Parathyroid adenoma (tissue), 2 donors: ENCODE data around the gene NRXN2.

Source experiments
- H2AFZ ChIP-seq: fragments of 300-600 bp; sonication (generic); one replicate; pipeline ENCODE4 v1.7.0; 2017; ENCODE audit warnings: antibody characterized with exemption, mild to moderate bottlenecking
- H3K27ac ChIP-seq: fragments of 300-600 bp; sonication (generic); one replicate; pipeline ENCODE4 v1.7.0; 2017
- H3K27me3 ChIP-seq: fragments of 300-600 bp; sonication (generic); one replicate; pipeline ENCODE4 v1.7.0; 2017; ENCODE audit warnings: low read length; ENCODE audit not compliant: control insufficient read depth, insufficient read depth
- H3K36me3 ChIP-seq: fragments of 300-600 bp; sonication (generic); one replicate; pipeline ENCODE4 v1.7.0; 2017; ENCODE audit warnings: low read length; ENCODE audit not compliant: control insufficient read depth, insufficient read depth
- H3K4me1 ChIP-seq: fragments of 300-600 bp; sonication (generic); one replicate; pipeline ENCODE4 v1.7.0; 2017; ENCODE audit warnings: control low read depth
- H3K4me2 ChIP-seq: fragments of 300-600 bp; sonication (generic); one replicate; pipeline ENCODE4 v1.7.0; 2017; ENCODE audit warnings: low read length
- H3K4me3 ChIP-seq: fragments of 300-600 bp; sonication (generic); one replicate; pipeline ENCODE4 v1.7.0; 2017; ENCODE audit warnings: low read depth, low read length
- H3K79me2 ChIP-seq: fragments of 300-600 bp; sonication (generic); one replicate; pipeline ENCODE4 v1.7.0; 2017; ENCODE audit warnings: control low read depth
- H3K9ac ChIP-seq: fragments of 300-600 bp; sonication (generic); one replicate; pipeline ENCODE4 v1.7.0; 2017; ENCODE audit warnings: mild to moderate bottlenecking
- H3K9me3 ChIP-seq: fragments of 300-600 bp; sonication (generic); one replicate; pipeline ENCODE4 v1.7.0; 2017; ENCODE audit warnings: low read length; ENCODE audit not compliant: control insufficient read depth
- CTCF ChIP-seq: fragments of 300-600 bp; sonication (generic); IDR thresholded peaks from one replicate; pipeline ENCODE4 v1.7.0; 2017; ENCODE audit warnings: antibody characterized with exemption, mild to moderate bottlenecking
- donor health status: primary hyperparathyroidism.

Gene NRXN2

DNA sequence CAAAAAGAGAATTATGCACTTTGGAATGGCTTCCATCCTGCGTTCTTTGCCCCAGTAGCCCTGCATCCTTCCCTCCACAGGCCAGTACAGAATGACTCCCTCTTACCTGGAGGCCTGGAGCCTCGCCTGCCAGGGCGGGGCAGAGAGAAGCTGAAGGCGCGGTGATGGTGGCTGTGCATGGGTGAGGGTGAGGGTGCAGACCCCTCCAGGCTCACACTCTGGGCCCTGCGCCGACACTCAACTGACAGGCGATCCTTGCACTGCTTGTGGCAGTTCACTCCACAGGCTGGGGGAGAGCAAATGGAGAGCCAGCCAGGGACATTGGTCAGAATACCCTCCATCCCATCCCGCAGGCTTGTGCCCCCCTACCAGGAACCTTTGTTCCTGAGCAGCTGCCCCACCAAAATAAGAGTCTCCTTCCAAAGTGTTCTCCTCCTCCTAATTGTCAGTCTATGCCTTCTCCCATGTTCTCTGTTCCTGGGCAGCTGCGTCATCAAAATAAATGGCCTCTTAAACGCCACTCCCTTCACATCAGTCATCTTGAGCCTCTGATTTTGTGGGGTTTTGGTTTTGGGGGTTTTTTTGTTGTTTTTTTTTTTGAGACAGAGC is 5.9 kb upstream of the NRXN2 start:
- Histone ChIP-seq H3K4me1 (no peaks in the 10 kb centered on the region), H3K9me3 (no peaks in the 10 kb centered on the region), H3K27ac (no peak overlapping the region), H3K9ac (no peak overlapping the region), H3K4me2 (no peak overlapping the region), H2AFZ (no peak overlapping the region), H3K27me3 (no peaks in the 10 kb centered on the region), H3K4me3 (no peak overlapping the region), H3K36me3 (no peaks in the 10 kb centered on the region), H3K79me2 (no peaks in the 10 kb centered on the region)
- no peak for TF ChIP-seq CTCF

DNA sequence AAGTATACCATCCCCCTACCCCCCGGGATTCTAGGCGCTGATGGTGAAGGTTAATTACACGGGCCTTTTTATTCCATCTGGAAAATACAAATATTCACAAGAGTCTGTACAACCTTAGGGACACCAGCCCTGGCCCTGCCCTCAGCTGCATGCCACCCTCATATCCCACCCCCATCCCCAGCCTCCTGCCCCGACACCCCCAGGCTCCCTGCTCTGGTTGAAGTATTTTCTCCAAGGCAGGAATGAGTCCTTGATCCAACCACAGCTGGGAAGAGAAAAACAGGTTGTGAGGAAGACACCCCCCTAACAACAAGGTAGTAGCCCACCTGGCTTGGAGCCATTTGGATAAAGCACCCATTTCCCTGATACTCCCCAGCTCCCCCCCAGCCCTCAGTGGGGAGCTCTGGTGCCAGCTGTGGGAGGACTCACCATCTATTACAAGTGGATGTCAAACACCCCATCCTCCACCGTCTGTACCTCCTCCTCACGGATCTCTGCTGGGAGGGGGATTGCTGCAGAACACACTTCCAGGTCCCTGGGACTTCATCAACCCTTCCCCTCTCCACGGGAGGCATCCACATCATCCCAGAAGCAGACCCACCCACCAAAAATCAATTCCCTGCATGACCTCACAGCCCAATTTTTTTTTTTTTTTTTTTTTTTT is 4.0 kb upstream of the NRXN2 start:
- Histone ChIP-seq H3K27ac (no peak overlapping the region), H3K27me3 (no peaks in the 10 kb centered on the region), H3K4me2 (no peak overlapping the region), H3K9me3 (no peaks in the 10 kb centered on the region), H2AFZ (no peak overlapping the region), H3K4me3 (no peak overlapping the region), H3K79me2 (no peaks in the 10 kb centered on the region), H3K9ac (no peak overlapping the region), H3K4me1 (no peaks in the 10 kb centered on the region), H3K36me3 (no peaks in the 10 kb centered on the region)
- no peak for TF ChIP-seq CTCF

DNA sequence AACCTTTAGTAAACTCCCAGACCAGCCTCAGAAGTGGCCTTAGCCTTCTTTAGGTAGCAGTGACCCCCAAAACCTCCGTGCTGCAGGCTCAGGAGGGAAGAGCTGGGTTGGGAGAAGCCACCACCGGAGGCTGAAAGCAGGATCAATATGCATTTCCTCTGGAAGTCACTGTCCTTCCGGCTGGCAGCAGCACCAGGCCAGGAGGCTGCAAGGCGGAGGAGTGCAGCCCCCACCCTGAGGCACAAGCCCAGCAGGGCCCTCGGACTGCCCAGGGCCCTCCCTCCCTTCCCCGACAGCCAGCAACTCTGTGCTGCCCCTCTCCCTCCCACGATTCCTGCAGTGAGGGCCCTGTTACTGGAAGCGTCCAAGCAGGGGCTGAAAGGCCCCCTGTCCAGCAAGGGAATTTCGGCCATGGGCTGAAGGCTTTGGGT is 3.2 kb upstream of the NRXN2 start:
- Histone ChIP-seq H3K4me3 (no peak overlapping the region), H3K79me2 (no peaks in the 10 kb centered on the region), H3K4me2 (no peak overlapping the region), H3K9me3 (no peaks in the 10 kb centered on the region), H2AFZ (no peak overlapping the region), H3K9ac (no peak overlapping the region), H3K27ac (no peak overlapping the region), H3K36me3 (no peaks in the 10 kb centered on the region), H3K4me1 (no peaks in the 10 kb centered on the region), H3K27me3 (no peaks in the 10 kb centered on the region)
- TF ChIP-seq CTCF: no peak

DNA sequence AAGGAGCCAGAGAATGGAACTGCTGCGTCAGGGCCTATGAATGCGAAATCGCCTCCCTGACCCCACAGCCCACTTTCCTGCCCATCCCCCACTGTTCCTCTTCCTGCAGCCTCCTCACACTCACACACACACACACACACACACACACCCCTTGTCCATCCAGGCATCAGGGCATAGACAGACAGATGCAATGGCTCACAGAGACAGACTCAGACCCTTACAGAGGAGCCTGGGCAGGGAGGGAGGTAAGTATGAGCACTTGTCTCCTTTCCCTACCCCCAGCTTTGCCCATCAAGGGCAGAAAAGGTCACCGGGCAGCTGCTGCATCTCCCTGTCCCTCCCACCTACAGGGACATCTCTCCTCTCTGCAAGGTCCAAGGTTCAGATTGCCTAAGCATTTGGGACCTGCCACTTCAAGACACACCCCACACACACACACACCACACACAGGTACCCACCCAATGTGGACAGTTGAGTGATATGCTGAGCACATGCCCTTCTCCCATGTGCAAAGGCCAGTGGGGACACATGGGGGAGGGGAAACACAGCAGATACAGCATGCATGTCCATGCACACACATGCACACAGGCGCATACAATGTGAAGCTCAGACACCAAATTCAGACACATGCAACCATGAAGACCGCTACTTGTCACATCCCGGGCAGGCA is 2.0 kb upstream of the NRXN2 start:
- no peak for TF ChIP-seq CTCF
- H3K27ac ChIP-seq: no peak overlapping the region
- H3K9me3 ChIP-seq: no peaks in the 10 kb centered on the region
- H3K79me2 ChIP-seq: no peaks in the 10 kb centered on the region
- no peaks in the 10 kb centered on the region for H3K36me3 ChIP-seq
- no peak overlapping the region for H2AFZ ChIP-seq
- H3K4me1 ChIP-seq: no peaks in the 10 kb centered on the region
- H3K27me3 ChIP-seq: no peaks in the 10 kb centered on the region
- H3K9ac ChIP-seq: no peak overlapping the region
- no peak overlapping the region for H3K4me3 ChIP-seq
- no peak overlapping the region for H3K4me2 ChIP-seq
